Measurements from ENCODE around the gene NOL8.

The NOL8 gene

DNA sequence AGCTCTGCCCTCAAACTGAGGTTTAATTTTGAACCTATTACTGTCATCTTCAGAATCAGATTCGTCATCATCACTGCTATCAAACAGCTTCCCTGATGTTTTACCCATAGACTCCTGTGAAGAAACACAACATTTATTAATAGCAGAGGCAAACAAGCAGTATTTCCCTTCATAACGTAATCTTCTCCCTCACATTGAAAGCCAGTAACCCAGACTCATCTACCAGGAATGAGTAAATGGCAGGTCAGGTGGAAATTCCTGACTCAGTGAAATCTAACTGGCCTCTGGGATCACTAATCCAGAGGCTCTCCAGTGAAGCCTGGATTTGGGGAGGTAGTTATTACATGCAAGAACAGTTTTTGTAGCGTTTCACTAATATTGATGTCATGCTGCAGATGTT, 14.6 kb downstream of the NOL8 start:
- DNase-seq, result no peak

DNA sequence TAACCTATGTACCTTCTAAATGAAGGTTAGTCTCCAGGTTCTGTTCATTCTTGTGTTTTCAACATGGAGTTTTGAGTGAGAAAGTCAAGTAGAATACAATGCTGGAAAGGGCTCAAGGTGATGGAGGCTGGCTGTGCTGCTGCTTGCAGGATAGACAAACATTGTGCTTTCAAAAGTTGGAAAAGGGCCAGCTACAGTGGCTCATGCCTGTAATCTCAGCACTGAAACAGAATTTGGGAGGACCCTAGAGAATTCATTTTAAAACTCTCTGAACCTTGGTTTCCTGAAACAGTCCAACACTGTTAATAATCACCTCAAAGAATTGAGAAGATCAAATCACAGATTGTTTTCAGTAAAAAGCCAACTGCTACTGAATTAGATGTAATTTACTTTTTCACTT, 16.3 kb downstream of the NOL8 start:
- no peak for DNase-seq

DNA sequence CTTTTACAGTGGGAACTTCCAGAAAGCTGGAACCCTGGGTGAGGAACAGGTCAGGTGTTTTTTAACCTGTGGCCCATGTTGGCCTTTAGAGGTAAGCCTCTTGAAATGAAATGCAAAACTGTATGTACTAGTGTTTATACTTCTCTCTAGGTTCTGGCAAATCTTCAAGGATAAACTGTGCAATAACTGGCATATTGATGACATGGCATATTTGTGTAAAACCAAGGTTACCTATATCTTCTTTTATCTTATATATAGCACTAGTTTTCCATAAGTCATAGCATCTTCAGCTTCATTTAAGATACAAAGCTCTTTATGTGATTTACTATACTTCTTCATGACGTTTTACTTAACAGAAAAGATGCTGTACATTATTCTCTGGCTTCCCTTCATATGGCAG, 24.2 kb downstream of the NOL8 start:
- no peak for DNase-seq

DNA sequence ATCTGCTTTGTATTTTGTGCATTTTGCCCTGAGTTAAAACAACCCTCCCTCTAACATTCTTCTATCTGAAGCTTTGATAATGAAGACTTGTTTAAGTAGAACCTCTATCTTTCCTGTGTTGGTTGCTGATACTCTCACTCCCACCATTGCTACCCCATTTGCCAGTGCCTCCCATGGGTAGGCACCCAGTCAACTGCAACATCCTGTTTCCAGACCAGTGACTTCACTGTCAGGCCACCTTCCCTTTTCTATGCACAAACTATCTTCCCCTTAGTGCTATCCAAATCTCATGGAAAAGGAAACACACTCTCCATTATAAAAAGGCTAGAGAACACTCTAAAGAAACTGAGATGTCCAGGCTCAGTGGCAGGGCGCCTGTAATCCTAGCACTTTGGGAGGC, 26.0 kb downstream of the NOL8 start:
- no peak for DNase-seq

DNA sequence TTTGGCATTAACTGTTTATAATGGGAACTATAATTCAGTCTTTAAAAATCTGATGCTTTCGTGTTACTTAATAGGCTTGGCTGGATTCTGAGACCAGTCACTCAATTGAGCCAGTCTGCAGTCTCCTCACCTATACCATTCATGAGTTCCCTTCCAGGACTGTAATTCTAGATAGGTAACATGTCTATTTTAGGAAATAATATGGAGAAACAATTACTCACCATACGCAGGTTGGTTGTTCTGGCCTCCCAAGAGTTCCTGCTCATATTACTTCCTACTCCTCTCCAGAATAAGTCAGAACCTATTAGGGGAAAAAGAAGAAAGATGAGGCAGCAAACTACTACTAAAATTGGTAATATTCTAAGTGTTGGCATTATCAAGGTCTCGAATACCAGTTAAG, 27.1 kb downstream of the NOL8 start:
- no peak for DNase-seq

DNA sequence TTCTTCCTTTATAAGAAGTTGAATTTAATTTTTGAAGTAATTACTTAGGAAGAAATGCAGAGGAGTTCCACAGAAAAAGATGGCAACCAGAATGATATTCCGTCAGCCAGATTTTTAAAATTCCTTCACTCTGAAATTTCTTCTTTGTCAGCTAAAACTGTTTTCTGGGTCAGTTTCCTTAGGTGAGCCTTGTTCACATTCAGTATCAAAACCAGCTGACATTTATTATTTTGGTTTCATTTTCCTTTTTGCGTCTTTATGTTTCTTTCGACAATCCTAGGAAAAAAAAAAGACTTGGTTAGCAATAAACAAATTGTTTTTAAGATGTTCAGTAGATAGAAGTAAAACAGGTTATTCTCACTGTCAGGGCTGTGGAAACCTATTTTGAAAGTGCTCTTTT, 27.5 kb downstream of the NOL8 start:
- no peak for DNase-seq

DNA sequence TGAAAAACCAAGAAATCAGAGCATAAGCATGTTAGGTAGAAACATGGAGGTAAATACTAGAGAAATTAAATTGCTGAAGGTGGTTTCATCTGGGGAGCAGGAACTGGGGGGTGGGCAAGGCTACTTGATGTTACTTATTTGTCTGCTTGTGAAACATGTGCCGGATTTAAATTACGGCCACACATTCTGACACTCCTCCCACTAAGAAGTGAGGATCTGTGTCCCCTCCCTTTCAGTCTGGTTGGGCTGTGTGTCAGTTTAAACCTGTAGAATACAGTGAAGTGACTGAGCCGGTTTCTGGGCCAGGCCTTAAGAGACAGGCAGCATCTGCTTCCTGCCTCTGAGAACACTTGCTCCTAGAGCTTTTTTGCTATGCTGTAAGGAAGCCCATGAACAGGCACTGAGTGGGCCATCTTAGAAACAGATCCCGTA, 29.3 kb downstream of the NOL8 start:
- DNase-seq, result no peak

DNA sequence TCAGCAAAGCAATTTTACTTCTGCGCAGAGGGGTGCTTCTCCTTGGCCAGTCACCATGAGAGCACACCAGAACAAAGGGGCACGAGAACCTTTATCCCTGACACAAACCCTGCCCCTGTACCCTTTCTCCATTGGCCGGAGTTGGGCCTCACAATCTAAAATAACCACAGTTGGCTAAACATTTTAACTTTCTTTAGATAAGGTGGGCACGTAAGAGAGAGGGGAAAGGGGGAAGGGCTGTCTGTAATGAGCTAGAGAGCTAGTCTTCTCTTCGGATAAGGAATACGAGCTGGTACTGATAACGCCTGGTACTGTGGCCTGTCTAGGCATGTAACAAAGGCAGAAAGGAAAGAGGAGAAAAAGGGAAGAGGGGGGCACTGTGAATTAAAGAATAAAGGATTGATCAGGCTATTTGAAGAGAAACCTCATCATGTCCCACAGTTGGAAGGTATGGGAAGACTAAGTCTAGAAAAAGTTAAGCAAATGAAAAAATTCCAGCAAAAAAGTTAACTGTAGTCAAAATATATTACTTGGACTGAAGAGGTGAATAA, 29.8 kb downstream of the NOL8 start:
- DNase-seq, result no peak

DNA sequence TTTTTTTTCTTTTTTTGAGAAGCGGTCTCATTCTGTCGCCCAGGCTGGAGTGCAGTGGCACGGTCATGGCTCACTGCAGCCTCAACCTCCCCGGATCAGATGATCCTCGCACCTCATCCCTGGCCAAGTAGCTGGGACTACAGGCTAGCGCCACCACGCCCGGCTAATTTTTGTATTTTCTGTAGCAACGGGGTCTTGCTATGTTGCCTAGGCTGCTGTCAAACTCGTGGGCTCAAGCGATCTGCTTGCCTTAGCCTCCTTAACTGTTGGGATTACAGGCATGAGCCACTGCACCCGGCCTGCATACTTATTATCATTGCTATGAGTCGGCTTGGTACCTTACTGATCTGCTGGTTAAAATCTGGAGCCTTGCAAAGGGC, 30.9 kb downstream of the NOL8 start:
- DNase-seq, result peak; percentile 36 to 45

DNA sequence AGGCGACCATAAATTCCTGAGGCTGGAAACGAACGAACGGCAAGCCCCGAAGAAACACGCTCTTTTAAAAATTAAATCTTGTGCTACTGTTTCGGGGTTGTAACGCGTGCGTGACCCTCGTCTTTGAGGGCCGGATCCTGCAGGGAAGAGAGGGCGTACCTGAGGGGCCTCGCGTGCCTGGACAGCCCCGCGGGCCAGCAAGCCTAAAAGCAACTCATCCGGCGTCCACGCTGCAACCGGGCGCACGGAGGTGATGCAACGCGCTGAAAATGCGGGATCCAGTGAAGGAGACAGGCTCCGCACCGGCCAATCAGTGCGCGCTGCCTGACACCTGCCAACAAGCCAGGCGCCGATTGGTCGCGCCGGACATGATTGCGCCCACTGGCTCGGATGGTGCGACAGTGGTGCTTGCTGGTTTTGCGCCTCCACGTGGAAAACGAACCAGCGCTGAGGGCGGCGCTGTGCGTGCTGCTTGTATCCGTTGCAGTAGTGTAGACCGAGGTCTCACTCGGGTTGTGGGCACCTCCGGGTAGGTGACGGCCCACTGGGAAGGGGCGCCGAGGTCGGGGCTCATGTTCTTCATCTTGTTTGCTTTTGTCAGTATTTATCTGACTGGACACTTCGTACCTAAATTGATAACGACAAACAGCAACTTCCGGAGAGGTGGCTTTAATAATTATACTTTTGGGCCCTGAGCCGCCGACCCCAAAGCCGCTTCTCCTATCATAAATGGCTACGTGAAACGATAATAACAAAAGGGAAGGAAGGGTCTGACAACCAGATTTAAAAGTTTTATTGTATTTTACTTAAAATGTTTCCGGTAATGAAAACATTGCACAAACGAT, 31.5 kb downstream of the NOL8 start, which contains the start of gene IARS1:
TSS of gene IARS1 (minus strand) at position 246 of the 845 bp plus-strand sequence. CDS start 4,278 bp downstream, outside the sequence.
- DNase-seq, result peak; percentile 100

DNA sequence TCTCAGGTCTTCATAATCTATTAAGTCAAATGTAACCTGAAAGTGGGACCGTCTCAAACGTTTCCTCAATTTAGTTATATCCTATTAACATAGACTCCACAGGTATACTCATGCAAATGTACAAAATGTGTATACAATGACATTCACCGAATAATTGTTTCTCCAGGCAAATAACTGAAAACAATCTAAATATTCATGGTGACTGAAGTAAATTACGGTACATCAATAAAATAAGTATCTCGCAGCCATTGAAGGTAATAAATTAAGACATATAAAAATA, 32.1 kb downstream of the NOL8 start:
- DNase-seq, result no peak

DNA sequence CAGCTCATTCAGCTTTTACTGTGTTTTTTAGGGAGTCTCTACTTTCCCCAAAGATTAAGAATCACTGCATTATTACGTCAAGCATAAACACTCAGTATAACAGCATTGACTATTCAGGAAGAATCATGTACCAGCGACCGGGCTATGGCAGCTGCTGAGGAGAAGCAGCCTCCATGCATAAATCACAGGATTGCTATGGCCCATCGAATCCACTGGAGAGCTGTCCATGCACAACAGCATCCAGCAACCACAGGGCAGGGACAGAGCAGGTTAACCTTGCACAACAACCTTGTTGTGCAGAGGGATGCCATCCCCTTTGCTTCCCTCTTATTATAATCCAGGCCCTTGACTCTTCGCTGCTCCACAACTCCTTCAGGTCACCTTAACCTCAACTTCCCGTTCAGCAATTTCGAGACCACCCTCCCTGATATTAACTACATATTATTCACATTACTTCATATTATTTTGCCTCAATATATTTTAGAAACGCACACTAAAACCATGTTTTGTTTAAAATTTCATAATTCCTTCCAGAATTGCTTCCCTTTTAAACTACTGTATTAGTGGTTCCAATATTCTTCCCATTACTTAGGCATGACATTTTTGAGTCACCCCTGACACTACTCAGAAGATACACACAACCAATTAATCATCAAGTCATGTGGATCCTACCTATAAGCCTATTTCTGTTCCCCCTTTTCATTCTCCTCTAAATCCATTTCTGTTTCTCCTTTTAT, 32.6 kb downstream of the NOL8 start:
- no peak for DNase-seq

DNA sequence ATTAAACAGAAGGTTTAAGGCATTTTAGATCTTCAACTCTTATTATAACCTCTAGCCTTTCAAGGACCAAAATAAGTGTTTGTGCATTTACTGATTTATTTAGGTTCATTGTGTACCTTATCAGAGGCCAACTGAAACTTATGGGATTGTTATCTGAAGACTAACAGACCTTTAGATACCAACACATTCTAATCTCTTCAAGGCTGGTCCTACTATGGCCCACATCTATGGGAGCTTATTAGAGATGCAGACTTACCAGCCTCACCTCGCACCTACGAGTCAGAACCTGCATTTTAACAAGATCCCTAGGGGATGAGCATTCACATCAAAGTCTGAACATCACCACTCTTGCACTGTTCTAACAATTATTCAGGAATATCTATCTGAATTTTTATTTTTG, 33.6 kb downstream of the NOL8 start:
- no peak for DNase-seq

DNA sequence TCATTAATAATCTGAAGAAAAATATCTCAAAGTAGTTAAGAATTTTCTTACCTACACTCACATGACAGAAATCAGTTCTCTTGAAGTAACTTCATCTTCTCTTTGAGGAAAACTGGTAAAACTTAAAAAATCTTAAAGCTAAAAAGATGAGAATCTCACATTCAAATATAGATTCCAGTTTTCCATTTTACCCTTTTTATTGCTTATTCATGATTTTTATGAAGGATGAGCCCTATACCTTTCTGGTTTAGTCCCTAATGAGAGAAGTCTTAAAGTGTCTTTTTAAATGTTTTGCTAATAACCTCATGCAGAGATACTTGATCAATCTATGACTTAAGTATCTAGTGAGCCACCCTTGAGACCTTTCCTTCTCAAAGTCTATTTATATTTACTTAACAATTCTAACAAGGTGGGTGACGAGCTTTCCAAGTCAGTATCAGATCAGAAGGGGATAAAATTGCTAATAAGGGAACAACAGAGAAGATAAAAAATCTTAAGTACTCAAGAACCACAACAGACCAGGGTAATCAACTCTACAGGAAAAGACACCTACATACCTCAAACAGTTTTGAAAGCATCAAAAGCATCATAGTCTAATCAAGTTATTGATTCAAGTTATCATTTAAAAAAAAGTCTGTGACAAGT, 34.2 kb downstream of the NOL8 start:
- DNase-seq, result no peak

DNA sequence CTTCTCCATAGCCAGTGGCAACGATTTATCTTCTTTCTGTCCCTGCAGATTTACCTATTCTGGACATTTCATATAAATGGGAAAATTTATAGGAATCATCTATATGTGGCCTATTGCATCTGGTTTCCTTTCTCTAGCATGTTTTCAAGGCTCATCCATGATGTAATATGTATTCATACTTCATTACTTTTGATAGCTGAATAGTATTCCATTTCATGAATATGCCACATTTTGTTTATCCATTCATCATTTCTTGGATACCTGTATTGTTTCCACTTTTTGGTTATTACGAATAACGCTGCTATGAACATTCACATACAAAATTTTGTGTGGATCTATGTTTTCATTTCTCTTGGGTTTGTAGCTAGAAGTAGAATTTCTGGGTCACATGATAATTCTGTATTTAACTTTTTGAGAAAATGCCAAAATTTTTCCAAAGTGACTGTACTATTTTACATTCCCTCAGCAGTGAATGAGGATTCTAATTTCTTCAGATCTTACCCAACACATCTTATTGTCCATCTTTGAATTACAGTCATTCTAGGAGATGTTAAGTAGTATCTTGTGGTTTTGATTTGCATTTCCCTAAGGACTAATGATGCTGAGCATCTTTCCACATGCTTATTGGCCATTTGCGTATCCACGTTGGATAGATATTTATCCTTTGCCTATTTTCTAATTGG, 35.3 kb downstream of the NOL8 start:
- DNase-seq, result no peak

DNA sequence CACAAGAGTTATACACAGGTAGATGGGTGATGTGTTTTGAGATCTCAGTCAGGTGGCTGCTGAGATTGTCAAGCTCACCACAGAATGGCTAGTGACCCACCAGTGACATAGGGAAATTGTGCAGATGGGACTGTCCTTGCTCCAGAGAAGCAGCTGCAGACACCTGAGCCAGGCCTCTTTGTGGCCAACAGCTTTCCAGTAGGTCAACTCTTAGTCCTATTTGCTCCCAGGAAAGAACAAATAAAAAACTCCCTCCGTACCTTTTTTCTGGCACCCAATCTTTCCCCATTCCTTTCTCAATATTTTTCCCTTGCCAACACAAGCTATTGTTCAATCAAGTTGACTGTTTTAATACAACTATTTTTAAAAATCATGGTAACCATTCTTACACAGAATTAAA, 45.8 kb downstream of the NOL8 start:
- DNase-seq, result no peak

DNA sequence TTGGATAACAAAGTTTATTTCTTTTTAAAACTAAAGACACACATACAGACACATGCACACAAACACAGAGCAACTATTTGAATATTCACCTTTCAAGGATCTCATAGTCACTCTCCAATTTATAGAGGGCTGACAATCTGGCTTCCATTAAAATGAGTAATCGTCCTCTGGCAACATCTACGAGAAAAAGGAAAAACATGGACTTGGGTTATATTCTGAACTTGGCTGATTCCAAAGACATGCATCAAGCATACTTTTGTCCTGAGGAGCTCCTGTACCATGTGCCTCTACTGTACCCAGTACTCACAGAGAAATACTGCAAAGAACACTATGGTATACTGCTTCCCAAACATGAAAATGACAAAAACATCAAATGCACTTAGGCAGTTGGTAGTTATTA, 47.0 kb downstream of the NOL8 start:
- no peak for DNase-seq

DNA sequence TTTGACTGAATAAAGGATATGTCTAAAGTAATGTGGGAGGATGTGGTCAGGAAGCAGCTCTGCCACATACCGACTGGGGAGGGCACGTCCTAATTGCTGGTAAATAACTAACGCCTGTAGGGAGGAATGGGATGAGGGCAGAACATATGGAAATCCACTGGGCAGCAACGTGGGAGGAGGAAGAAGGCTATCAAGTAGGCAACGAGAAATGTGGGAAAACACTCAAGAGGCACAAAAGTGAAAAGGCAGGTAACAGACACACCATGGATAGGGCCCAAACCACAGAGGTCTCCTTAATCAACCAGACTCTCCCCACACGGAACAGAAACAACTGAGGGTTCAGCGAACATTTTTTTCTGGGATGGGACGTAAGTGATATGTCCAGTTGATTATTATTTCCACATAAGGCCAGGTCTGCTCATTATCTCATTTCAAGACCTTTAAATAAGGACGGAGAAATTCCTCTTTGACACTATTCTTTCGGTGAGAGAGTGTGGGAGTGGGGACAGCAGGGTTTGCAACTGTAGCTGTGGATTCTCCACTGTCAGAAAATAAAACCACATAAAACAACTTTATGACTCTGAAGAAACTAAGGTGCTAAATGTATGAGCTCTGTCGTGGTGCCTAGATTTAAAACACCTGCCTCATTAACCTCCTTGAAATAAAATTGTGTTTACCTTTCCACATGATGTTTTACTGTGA, 48.7 kb downstream of the NOL8 start:
- DNase-seq, result no peak

DNA sequence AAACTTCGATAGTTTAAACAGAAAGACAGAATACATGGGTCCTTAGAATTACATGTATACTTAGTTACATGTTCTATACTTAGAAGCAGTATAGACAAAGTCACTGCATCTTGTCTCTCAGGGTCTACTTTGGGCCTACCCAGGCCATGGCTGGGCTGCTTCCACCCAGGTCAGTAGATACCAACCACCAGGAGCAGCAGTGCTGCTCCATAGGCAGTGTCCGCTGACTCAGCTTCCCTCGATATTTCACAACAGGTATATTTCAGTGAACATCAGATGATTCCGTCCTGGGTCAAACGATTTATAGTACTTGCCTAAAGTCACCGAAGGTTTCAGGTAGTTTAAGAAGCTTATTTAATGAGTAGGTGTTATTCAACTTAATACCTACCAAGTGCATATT, 49.6 kb downstream of the NOL8 start:
- DNase-seq, result no peak

DNA sequence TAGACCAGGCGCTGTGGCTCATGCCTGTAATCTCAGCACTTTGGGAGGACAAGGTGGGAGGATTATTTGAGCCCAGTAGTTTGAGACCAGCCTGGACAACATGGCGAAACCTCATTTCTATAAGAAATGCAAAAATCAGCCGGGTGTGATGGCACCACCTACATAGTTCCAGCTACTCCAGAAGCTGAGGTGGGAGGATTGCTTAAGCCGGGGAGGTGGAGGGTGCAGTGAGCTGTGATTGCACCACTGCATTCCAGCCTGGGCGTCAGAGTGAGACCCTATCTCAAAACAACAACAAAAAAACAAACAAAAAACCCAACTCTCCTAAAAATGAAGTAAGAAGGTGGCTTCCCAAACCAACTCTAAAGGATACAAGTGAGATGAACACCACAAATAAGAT, 54.6 kb downstream of the NOL8 start:
- no peak for DNase-seq

DNA sequence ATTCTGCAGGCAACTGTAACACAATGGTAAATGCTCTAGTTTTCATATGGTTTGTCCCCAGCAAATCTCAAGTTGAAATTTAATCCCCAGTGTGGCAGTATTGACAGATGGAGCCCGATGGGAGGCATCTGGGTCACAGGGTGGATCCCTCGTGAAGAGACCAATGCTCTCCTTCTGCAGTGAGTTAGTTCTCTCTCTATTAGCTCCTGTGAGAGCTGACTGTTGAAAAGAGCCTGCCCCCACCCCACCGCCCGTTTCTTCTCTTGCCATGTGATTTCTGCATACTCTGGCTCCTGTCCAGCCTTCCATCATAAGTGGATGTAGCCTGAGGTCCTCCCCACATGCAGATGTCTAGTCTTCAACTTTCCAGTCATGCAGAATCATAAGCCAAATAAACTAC, 58.7 kb downstream of the NOL8 start:
- DNase-seq, result no peak

DNA sequence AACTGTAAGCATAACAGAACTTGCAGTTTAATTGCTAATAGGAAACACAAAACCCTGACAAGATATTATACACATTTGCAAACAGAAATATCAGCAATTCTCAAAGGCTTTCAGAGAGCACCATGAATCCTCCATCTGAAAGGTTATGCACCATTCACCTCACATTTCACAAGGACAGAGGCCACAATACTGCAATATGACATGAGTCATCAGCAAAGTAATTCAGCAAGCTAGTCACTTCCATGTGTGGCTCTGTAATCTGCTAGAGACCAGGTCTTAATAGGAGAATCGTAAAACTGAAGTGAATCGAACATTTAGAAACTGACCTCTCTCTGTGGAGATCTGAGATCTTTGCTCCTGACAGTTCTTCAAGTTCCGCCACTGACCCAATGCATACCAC, 60.0 kb downstream of the NOL8 start:
- no peak for DNase-seq

DNA sequence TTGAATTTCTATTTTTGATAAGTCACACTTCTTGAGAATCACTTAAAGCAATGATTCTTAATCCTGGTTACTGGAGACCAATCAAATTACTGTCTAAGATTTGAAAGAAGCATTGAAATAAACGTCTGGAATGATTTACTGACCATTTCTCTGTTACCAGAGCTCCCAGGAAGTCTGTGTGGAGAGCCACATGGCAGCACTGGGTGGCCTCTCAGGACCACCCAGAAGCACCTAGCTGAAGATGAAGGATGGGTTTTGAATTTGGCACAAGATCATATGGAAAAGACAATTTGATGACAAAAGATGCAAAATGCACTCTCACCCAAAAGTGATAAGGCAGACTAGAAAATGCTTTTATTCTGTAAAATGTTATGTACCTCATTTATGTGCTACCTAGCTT, 62.0 kb downstream of the NOL8 start:
- no peak for DNase-seq

All from activated T-cell treated with anti-CD3 and anti-CD28 coated beads, Interleukin-2, amount 50 U/mL, for 48 hours (primary cell).